SK-N-MC (cell line): ENCODE data around the gene ZNF618.

Source experiments
- EZH2 ChIP-seq: fragments of 200-600 bp; sonication (generic); IDR thresholded peaks from one replicate; pipeline ENCODE4 v1.6.1; 2017; ENCODE audit warnings: antibody characterized with exemption
- FOXP2 ChIP-seq: optimal IDR thresholded peaks from 2 replicates; pipeline ENCODE3; 2011; ENCODE audit warnings: mild to moderate bottlenecking, moderate library complexity; ENCODE audit not compliant: insufficient read depth; ENCODE audit errors: extremely low read length, control extremely low read depth

GRCh38 chr9:114008667-114009410 lies 132.7 kb downstream of the ZNF618 start:
- TF ChIP-seq FOXP2 (no peak), EZH2 (no peak)
